Measurements from ENCODE around the gene EPS8L2.

EPS8L2 gene

GRCh38 chr11:660281-660680 lies 45.8 kb upstream of the EPS8L2 start:
- no peak for TF ChIP-seq CTCF (IDR thresholded peaks at IDR 0.05; ENCODE audit: low read depth, low read length)
- Histone ChIP-seq H3K9me3 (ENCODE audit: severe bottlenecking) (no peaks in the 10 kb centered on the region), H3K27me3 (ENCODE audit: insufficient read depth, low read depth, severe bottlenecking) (no peaks in the 10 kb centered on the region), H3K27ac (no peak overlapping the region), H3K4me3 (ENCODE audit: low read depth, low read length) (no peak overlapping the region), H3K36me3 (peaks cover 58% of the 10 kb centered on the region)
- DNase-seq, result no peak

GRCh38 chr11:660681-661444 lies 45.2 kb upstream of the EPS8L2 start:
- H3K27ac ChIP-seq, result no peak overlapping the region

GRCh38 chr11:662689-663274 lies 43.2 kb upstream of the EPS8L2 start:
- DNase-seq, result peak; percentile 68
- Histone ChIP-seq H3K9me3 (ENCODE audit: severe bottlenecking) (no peaks in the 10 kb centered on the region), H3K27me3 (ENCODE audit: insufficient read depth, low read depth, severe bottlenecking) (no peaks in the 10 kb centered on the region), H3K36me3 (peaks cover 56% of the 10 kb centered on the region), H3K4me3 (ENCODE audit: low read depth, low read length) (no peak overlapping the region), H3K27ac (no peak overlapping the region)
- TF ChIP-seq CTCF (IDR thresholded peaks at IDR 0.05; ENCODE audit: low read depth, low read length), result peak; percentile 92

More at GRCh38 chr11:660681-661444, 45.2 kb upstream of the EPS8L2 start:
- no peak for DNase-seq
- H3K4me3 ChIP-seq (ENCODE audit: low read depth, low read length), result no peak overlapping the region
- no peaks in the 10 kb centered on the region for H3K9me3 ChIP-seq (ENCODE audit: severe bottlenecking)
- TF ChIP-seq CTCF (IDR thresholded peaks at IDR 0.05; ENCODE audit: low read depth, low read length), result no peak
- H3K27me3 ChIP-seq (ENCODE audit: insufficient read depth, low read depth, severe bottlenecking), result no peaks in the 10 kb centered on the region
- H3K36me3 ChIP-seq, result peaks cover 63% of the 10 kb centered on the region

- no peak for DNase-seq
- TF ChIP-seq CTCF (IDR thresholded peaks at IDR 0.05; ENCODE audit: low read depth, low read length), result no peak
- H3K4me3 ChIP-seq (ENCODE audit: low read depth, low read length), result no peak overlapping the region
- H3K27ac ChIP-seq, result no peak overlapping the region
- H3K27me3 ChIP-seq (ENCODE audit: insufficient read depth, low read depth, severe bottlenecking), result no peaks in the 10 kb centered on the region
- peaks cover 47% of the 10 kb centered on the region for H3K36me3 ChIP-seq
- no peaks in the 10 kb centered on the region for H3K9me3 ChIP-seq (ENCODE audit: severe bottlenecking)
Measured at GRCh38 chr11:665062-665703, 40.8 kb upstream of the EPS8L2 start.

GRCh38 chr11:665704-666281 lies 40.2 kb upstream of the EPS8L2 start:
- no peak for DNase-seq
- Histone ChIP-seq H3K4me3 (ENCODE audit: low read depth, low read length) (no peak overlapping the region), H3K9me3 (ENCODE audit: severe bottlenecking) (no peaks in the 10 kb centered on the region), H3K27ac (no peak overlapping the region), H3K27me3 (ENCODE audit: insufficient read depth, low read depth, severe bottlenecking) (no peaks in the 10 kb centered on the region), H3K36me3 (peaks cover 42% of the 10 kb centered on the region)
- TF ChIP-seq CTCF (IDR thresholded peaks at IDR 0.05; ENCODE audit: low read depth, low read length), result no peak

Measured in WERI-Rb-1 (cell line).